DOHH2 (cell line): ENCODE results near the gene CRYGN.

Experiments
- H3F3A ChIP-seq: fragments of 200-600 bp; sonication (generic), shearing (Covaris generic); 2 replicates; pipeline ENCODE4 v1.6.0; 2016; ENCODE audit warnings: antibody characterized with exemption, mild to moderate bottlenecking; ENCODE audit not compliant: control insufficient read depth, insufficient read depth
- H3K27ac ChIP-seq: fragments of 200-600 bp; sonication (generic); 2 replicates; pipeline ENCODE4 v1.5.1; 2014; ENCODE audit warnings: low read depth, mild to moderate bottlenecking, low read length, moderate library complexity
- H3K27me3 ChIP-seq: fragments of 200-600 bp; sonication (generic); 2 replicates; pipeline ENCODE4 v1.6.1; 2014; ENCODE audit warnings: mild to moderate bottlenecking, low read length, mixed read lengths; ENCODE audit not compliant: control insufficient read depth
- H3K36me3 ChIP-seq: fragments of 200-600 bp; sonication (generic); 2 replicates; pipeline ENCODE4 v1.6.1; 2014; ENCODE audit warnings: mild to moderate bottlenecking, low read length, moderate library complexity, mixed read lengths; ENCODE audit not compliant: control insufficient read depth
- H3K4me1 ChIP-seq: fragments of 200-600 bp; sonication (generic); 2 replicates; pipeline ENCODE4 v1.6.1; 2014; ENCODE audit warnings: mild to moderate bottlenecking, low read length, mixed read lengths; ENCODE audit not compliant: control insufficient read depth
- H3K4me2 ChIP-seq: fragments of 200-600 bp; sonication (generic); 2 replicates; pipeline ENCODE4 v1.6.0; 2014; ENCODE audit warnings: mild to moderate bottlenecking, low read length, moderate library complexity
- H3K4me3 ChIP-seq: fragments of 200-600 bp; sonication (generic); 2 replicates; pipeline ENCODE4 v1.5.1; 2014; ENCODE audit warnings: mild to moderate bottlenecking, low read length, mixed read lengths
- H3K79me2 ChIP-seq: fragments of 200-600 bp; sonication (generic); 2 replicates; pipeline ENCODE4 v1.6.1; 2014; ENCODE audit warnings: mild to moderate bottlenecking, low read length, mixed read lengths; ENCODE audit not compliant: control insufficient read depth
- H3K9me2 ChIP-seq: fragments of 200-600 bp; sonication (generic); replicated peaks from 2 replicates; pipeline ENCODE4 v1.6.1; 2014; ENCODE audit warnings: mild to moderate bottlenecking, low read length, mixed read lengths; ENCODE audit not compliant: control insufficient read depth
- H3K9me3 ChIP-seq: fragments of 200-600 bp; sonication (generic); 2 replicates; pipeline ENCODE4 v1.6.1; 2014; ENCODE audit warnings: antibody characterized with exemption, low read length, mixed read lengths; ENCODE audit not compliant: control insufficient read depth, insufficient read depth
- H4K20me1 ChIP-seq: fragments of 200-600 bp; sonication (generic); 2 replicates; pipeline ENCODE4 v1.6.0; 2014; ENCODE audit warnings: low read depth, mild to moderate bottlenecking, antibody characterized with exemption, low read length, moderate library complexity; ENCODE audit not compliant: control insufficient read depth, insufficient read depth
- CTCF ChIP-seq: fragments of 200-600 bp; sonication (generic); IDR thresholded peaks from one replicate; pipeline ENCODE4 v1.5.1; 2014; ENCODE audit warnings: antibody characterized with exemption, mild to moderate bottlenecking, low read depth, low read length; ENCODE audit not compliant: poor library complexity, severe bottlenecking
- EZH2phosphoT487 ChIP-seq: fragments of 200-600 bp; sonication (generic); IDR thresholded peaks from 2 replicates; pipeline ENCODE4 v1.6.1; 2017; ENCODE audit warnings: borderline replicate concordance, mild to moderate bottlenecking, antibody characterized with exemption, low read length, moderate library complexity, mixed read lengths

The CRYGN gene

GRCh38 chr7:151384776-151385625 is 54.9 kb downstream of the CRYGN start:
- H3K4me2 ChIP-seq: no peak overlapping the region
- H3K27me3 ChIP-seq: peaks cover 40% of the 10 kb centered on the region
- no peaks in the 10 kb centered on the region for H3K79me2 ChIP-seq
- TF ChIP-seq CTCF: no peak
- no peak for TF ChIP-seq EZH2phosphoT487
- no peaks in the 10 kb centered on the region for H3K36me3 ChIP-seq
- no peaks in the 10 kb centered on the region for H3K9me3 ChIP-seq
- H3K4me3 ChIP-seq: no peak overlapping the region
- H4K20me1 ChIP-seq: 0 out of 2 replicates have a peak, but pooled peaks cover 4% of the 10 kb centered on the region
- H3F3A ChIP-seq: no peaks in the 10 kb centered on the region
- H3K9me2 ChIP-seq: no peaks in the 10 kb centered on the region
- H3K4me1 ChIP-seq: peaks cover 16% of the 10 kb centered on the region
- H3K27ac ChIP-seq: no peak overlapping the region

- Histone ChIP-seq H3K79me2 (no peaks in the 10 kb centered on the region), H3K27ac (no peak overlapping the region), H3K4me1 (peaks cover 16% of the 10 kb centered on the region), H3K4me3 (no peak overlapping the region), H3K9me3 (no peaks in the 10 kb centered on the region), H3F3A (no peaks in the 10 kb centered on the region), H3K4me2 (no peak overlapping the region), H3K9me2 (no peaks in the 10 kb centered on the region), H3K27me3 (peaks cover 40% of the 10 kb centered on the region), H3K36me3 (no peaks in the 10 kb centered on the region), H4K20me1 (0 out of 2 replicates have a peak, but pooled peaks cover 4% of the 10 kb centered on the region)
- no peak for TF ChIP-seq EZH2phosphoT487
Observed at GRCh38 chr7:151384352-151384697, 55.6 kb downstream of the CRYGN start.

DNA sequence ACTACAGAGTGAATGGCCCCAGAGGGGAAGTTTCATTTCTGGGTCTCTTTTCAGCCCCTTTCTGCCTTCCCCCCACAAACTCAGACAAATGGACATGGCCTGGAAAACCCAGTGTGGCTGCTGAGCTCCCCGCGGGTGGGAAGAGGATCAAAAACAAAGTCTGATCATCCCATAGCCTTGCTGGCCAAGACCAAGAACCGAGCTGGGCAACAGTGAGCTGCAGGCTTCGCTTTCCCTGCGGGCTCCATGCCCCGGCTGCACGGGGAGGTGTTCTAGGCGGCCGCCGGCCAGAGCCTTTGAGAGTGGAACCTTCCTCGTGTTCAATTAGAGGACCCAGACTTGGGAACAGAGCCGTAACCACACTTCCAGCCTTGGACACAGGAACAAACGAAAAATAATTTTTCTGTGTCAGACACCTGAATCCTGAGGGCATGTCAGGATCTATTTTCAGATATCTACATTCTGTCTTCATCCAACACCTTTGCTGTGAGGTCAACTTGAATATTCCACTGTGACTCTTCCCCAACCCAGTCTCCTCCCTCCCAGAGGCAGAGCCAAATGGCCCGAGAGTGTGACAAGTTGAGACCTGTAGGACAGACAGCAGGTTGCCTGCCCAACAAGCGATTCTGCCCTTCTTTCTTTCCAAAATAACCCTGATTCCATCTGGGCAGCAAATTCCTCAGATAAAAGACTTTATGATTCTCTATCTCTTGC is 56.1 kb downstream of the CRYGN start:
- TF ChIP-seq CTCF (no peak), EZH2phosphoT487 (no peak)
- no peaks in the 10 kb centered on the region for H3K9me3 ChIP-seq
- H4K20me1 ChIP-seq: 0 out of 2 replicates have a peak, but pooled peaks cover 4% of the 10 kb centered on the region
- H3K9me2 ChIP-seq: no peaks in the 10 kb centered on the region
- peaks cover 40% of the 10 kb centered on the region for H3K27me3 ChIP-seq
- no peaks in the 10 kb centered on the region for H3K36me3 ChIP-seq
- H3K79me2 ChIP-seq: no peaks in the 10 kb centered on the region
- no peaks in the 10 kb centered on the region for H3F3A ChIP-seq
- H3K27ac ChIP-seq: no peak overlapping the region
- H3K4me1 ChIP-seq: peaks cover 16% of the 10 kb centered on the region
- H3K4me2 ChIP-seq: no peak overlapping the region
- no peak overlapping the region for H3K4me3 ChIP-seq
